Mesenchymal stem cell (in vitro differentiated cells and primary cell): ENCODE results near the gene DSCAM.

ENCODE experiments used
- DNase-seq: peaks from one replicate; pipeline ENCODE4 v3.0.0-alpha.2; 2013
- H2AFZ ChIP-seq: one replicate; pipeline ENCODE4 v1.6.1; 2013; ENCODE audit warnings: low read depth, mild to moderate bottlenecking, control low read depth, inconsistent platforms, low read length, moderate library complexity
- H2AK5ac ChIP-seq: 2 replicates; pipeline ENCODE4 v1.6.1; 2013; ENCODE audit warnings: low read length, moderate library complexity, mild to moderate bottlenecking, inconsistent platforms; ENCODE audit not compliant: severe bottlenecking
- H2BK120ac ChIP-seq: one replicate; pipeline ENCODE4 v1.6.1; 2013; ENCODE audit warnings: low read depth, mild to moderate bottlenecking, inconsistent platforms, low read length, moderate library complexity
- H2BK12ac ChIP-seq, 2 experiments: one replicate each; pipeline ENCODE4 v1.6.1; 2013; ENCODE audit warnings: inconsistent platforms in 2 of 2, low read length in 2 of 2, mild to moderate bottlenecking in 2 of 2, moderate library complexity in 2 of 2, control low read depth in 1 of 2
- H2BK15ac ChIP-seq: one replicate; pipeline ENCODE4 v1.6.1; 2013; ENCODE audit warnings: mild to moderate bottlenecking, low read depth, inconsistent platforms; ENCODE audit not compliant: poor library complexity, severe bottlenecking
- H2BK5ac ChIP-seq: 2 replicates; pipeline ENCODE4 v1.6.1; 2013; ENCODE audit warnings: low read depth, mild to moderate bottlenecking, low read length, control low read depth, inconsistent platforms; ENCODE audit not compliant: poor library complexity, severe bottlenecking
- H3K14ac ChIP-seq, 2 experiments: one replicate each; pipeline ENCODE4 v1.6.1; 2013; ENCODE audit warnings: inconsistent platforms in 2 of 2, low read length in 2 of 2, control low read depth in 1 of 2, mild to moderate bottlenecking in 1 of 2, moderate library complexity in 1 of 2
- H3K18ac ChIP-seq, 2 experiments: one replicate each; pipeline ENCODE4 v1.6.1; 2013; ENCODE audit warnings: inconsistent platforms in 2 of 2, low read length in 2 of 2, control low read depth in 1 of 2, low read depth in 1 of 2, mild to moderate bottlenecking in 1 of 2
- H3K23ac ChIP-seq, 2 experiments: one replicate each; pipeline ENCODE4 v1.6.1; 2013; ENCODE audit warnings: inconsistent platforms in 2 of 2, low read length in 2 of 2, mild to moderate bottlenecking in 2 of 2, moderate library complexity in 2 of 2, control low read depth in 1 of 2
- H3K27ac ChIP-seq: 2 replicates; pipeline ENCODE4 v1.5.1; 2013; ENCODE audit warnings: mild to moderate bottlenecking, moderate library complexity, low read length, control low read depth, inconsistent platforms; ENCODE audit not compliant: poor library complexity, severe bottlenecking
- H3K27me3 ChIP-seq, 2 experiments: 2 replicates each; pipeline versions ENCODE4 v1.6.1 to v1.7.0; 2013; ENCODE audit warnings: low read length in 2 of 2, mild to moderate bottlenecking in 2 of 2, moderate library complexity in 2 of 2, control low read depth in 1 of 2, inconsistent platforms in 1 of 2; ENCODE audit not compliant: control insufficient read depth in 1 of 2, insufficient read depth in 1 of 2
- H3K36me3 ChIP-seq, 2 experiments: 2 replicates each; pipeline versions ENCODE4 v1.6.1 to v1.7.0; 2013; ENCODE audit warnings: low read length in 2 of 2, control low read depth in 1 of 2, inconsistent platforms in 1 of 2, low read depth in 1 of 2, mild to moderate bottlenecking in 1 of 2; ENCODE audit not compliant: insufficient read depth in 2 of 2, control insufficient read depth in 1 of 2
- H3K4ac ChIP-seq, 2 experiments: one replicate each; pipeline ENCODE4 v1.6.1; 2013; ENCODE audit warnings: inconsistent platforms in 2 of 2, low read length in 2 of 2, mild to moderate bottlenecking in 2 of 2, moderate library complexity in 2 of 2, control low read depth in 1 of 2, low read depth in 1 of 2
- H3K4me1 ChIP-seq: 2 replicates; pipeline ENCODE4 v1.6.1; 2013; ENCODE audit warnings: low read depth, low read length, control low read depth; ENCODE audit not compliant: control insufficient read depth, insufficient read depth
- H3K4me2 ChIP-seq: 2 replicates; pipeline ENCODE4 v1.6.1; 2013; ENCODE audit warnings: low read length, mild to moderate bottlenecking, inconsistent platforms; ENCODE audit not compliant: poor library complexity, severe bottlenecking
- H3K4me3 ChIP-seq, 2 experiments: 2 replicates each; pipeline versions ENCODE4 v1.5.1 to v1.7.0; 2013; ENCODE audit warnings: low read length in 2 of 2, mild to moderate bottlenecking in 2 of 2, control low read depth in 1 of 2, low read depth in 1 of 2; ENCODE audit not compliant: insufficient read depth in 1 of 2
- H3K79me1 ChIP-seq: replicated peaks from 2 replicates; pipeline ENCODE4 v1.6.1; 2013; ENCODE audit warnings: mild to moderate bottlenecking, control low read depth, low read length, inconsistent platforms; ENCODE audit not compliant: poor library complexity, severe bottlenecking
- H3K9ac ChIP-seq: 2 replicates; pipeline ENCODE4 v1.7.0; 2013; ENCODE audit warnings: mild to moderate bottlenecking, low read length, moderate library complexity
- H3K9me3 ChIP-seq: 2 replicates; pipeline ENCODE4 v1.7.0; 2013; ENCODE audit warnings: mild to moderate bottlenecking, low read length; ENCODE audit not compliant: control insufficient read depth
- H4K8ac ChIP-seq: one replicate; pipeline ENCODE4 v1.6.1; 2013; ENCODE audit warnings: inconsistent platforms, mild to moderate bottlenecking, low read length, moderate library complexity
- H4K91ac ChIP-seq: one replicate; pipeline ENCODE4 v1.6.1; 2013; ENCODE audit warnings: mild to moderate bottlenecking, low read length, inconsistent platforms
- WGBS: methylation state at CpG from one replicate; pipeline ENCODE4 v1.1.7; 2013; ENCODE audit warnings: mixed read lengths; 5-methylcytosine and 5-hydroxymethylcytosine counted together

DSCAM gene

DNA sequence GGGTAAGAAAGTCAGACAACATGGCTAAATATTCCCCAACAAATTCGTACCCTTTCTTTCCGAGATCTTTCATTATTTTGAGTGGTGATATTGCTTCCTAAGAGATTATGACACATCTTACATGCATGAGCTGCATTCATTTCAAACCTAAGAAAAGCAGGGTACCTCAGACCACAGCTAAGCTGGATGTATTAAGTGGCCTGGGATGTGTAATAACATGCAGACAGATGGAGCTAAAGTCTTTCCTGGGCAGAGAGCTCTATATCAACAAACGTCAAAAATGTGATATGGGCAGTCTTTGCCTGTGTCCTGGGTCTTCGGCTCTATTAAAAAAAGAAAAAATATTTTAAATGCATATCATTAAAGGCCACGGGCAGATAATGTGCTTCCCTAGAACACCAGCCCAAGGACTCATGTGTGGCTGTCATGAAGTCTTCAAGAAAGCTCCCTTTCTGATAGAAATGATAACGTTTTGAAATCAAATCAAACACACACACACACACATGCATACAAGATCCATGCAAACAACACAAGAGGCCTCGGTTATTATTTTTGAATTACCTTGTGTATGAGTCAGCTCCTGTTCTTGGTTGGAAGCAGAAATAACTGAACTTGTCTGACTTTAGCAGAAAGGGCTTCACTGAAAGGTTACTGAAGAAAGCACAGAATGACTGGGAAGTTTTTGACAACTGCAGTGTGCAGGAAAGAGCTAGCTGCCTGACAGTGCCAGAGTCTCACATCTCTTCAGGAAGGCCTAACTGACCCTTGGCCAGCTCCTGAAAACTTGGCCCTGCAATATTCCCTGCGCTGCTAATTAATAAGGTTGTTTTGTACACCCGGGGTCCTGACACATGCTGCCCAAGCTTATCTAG lies 231.2 kb downstream of the DSCAM start:
- Histone ChIP-seq H3K18ac (no peak overlapping the region), H4K91ac (no peak overlapping the region), H4K8ac (no peak overlapping the region), H3K4me3 (no peak overlapping the region), H2BK15ac (no peak overlapping the region), H2BK120ac (no peak overlapping the region), H3K79me1 (no peaks in the 10 kb centered on the region), H3K23ac (no peak overlapping the region), H3K4ac (no peak overlapping the region), H3K36me3 (no peaks in the 10 kb centered on the region), H3K27me3 (no peaks in the 10 kb centered on the region), H3K9ac (no peak overlapping the region), H3K9me3 (peaks cover 19% of the 10 kb centered on the region), H3K14ac (no peak overlapping the region), H3K4me1 (no peaks in the 10 kb centered on the region), H3K4me2 (no peak overlapping the region), H2AK5ac (no peak overlapping the region), H2BK5ac (no peak overlapping the region), H3K27ac (no peak overlapping the region), H2AFZ (no peak overlapping the region), H2BK12ac (no peak overlapping the region)
- DNase-seq: no peak
- 60% methylated on average over 6 of the region's 9 CpGs for WGBS

DNA sequence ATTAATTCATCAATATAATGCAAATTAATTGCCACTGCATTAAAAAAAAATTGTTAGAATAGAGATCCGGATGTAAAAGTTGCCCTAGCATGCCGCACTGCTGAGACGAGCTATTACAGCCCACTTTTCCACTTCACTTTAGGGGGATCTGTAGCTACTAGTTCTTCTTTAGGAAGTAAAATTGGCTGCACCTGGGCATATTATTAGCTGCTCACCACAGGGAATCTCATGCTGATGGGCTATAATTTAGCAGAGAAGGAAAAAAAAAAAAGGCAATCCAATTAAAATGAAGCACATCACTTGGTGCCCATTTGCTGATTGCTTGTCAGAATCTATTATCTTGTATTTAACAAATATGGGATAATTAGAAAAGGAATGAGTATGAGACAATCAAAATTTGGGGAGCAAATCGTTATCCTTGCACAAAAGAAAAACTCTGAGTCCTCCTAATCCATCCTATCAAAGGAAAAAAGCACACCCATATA lies 233.4 kb downstream of the DSCAM start:
- Histone ChIP-seq H3K9me3 (peaks cover 21% of the 10 kb centered on the region), H3K4me3 (no peak overlapping the region), H3K4me1 (no peaks in the 10 kb centered on the region), H2BK12ac (no peak overlapping the region), H3K79me1 (no peaks in the 10 kb centered on the region), H2BK15ac (no peak overlapping the region), H3K4ac (no peak overlapping the region), H3K27ac (no peak overlapping the region), H3K14ac (no peak overlapping the region), H3K27me3 (no peaks in the 10 kb centered on the region), H2BK5ac (no peak overlapping the region), H2AK5ac (no peak overlapping the region), H4K8ac (no peak overlapping the region), H2AFZ (no peak overlapping the region), H3K23ac (no peak overlapping the region), H2BK120ac (no peak overlapping the region), H4K91ac (no peak overlapping the region), H3K36me3 (no peaks in the 10 kb centered on the region), H3K9ac (no peak overlapping the region), H3K4me2 (no peak overlapping the region), H3K18ac (no peak overlapping the region)
- 79% methylated on average over 3 of the region's 4 CpGs for WGBS
- DNase-seq: no peak

DNA sequence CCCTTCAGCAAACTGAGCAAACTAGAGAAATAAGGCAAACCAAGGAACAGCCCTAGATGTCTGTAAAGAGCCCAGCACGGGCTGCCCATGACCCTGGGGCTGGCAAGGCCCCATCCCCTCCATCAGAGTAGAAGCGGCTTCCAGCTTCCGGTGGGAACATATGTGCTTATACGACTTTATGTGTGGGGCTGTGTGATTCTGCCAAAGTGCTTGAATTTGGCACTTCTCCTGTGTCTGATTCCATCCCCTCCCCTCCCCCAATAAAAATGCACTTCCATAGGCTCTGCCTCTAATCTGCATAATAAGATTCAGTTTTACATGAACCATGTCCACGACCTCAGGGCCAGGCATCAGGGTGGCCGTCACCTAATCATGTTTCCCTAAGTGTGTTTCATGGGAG lies 236.6 kb downstream of the DSCAM start:
- Histone ChIP-seq H3K27ac (no peak overlapping the region), H2BK12ac (no peak overlapping the region), H2BK15ac (no peak overlapping the region), H3K9ac (no peak overlapping the region), H3K14ac (no peak overlapping the region), H3K79me1 (no peaks in the 10 kb centered on the region), H3K4me1 (no peaks in the 10 kb centered on the region), H4K8ac (no peak overlapping the region), H3K36me3 (no peaks in the 10 kb centered on the region), H2BK120ac (no peak overlapping the region), H3K23ac (no peak overlapping the region), H4K91ac (no peak overlapping the region), H3K4me3 (no peak overlapping the region), H3K9me3 (peaks cover 20% of the 10 kb centered on the region), H2BK5ac (no peak overlapping the region), H2AFZ (no peak overlapping the region), H3K4ac (no peak overlapping the region), H2AK5ac (no peak overlapping the region), H3K4me2 (no peak overlapping the region), H3K18ac (no peak overlapping the region), H3K27me3 (no peaks in the 10 kb centered on the region)
- WGBS: 76% methylated on average over 5 of the region's 6 CpGs
- no peak for DNase-seq

DNA sequence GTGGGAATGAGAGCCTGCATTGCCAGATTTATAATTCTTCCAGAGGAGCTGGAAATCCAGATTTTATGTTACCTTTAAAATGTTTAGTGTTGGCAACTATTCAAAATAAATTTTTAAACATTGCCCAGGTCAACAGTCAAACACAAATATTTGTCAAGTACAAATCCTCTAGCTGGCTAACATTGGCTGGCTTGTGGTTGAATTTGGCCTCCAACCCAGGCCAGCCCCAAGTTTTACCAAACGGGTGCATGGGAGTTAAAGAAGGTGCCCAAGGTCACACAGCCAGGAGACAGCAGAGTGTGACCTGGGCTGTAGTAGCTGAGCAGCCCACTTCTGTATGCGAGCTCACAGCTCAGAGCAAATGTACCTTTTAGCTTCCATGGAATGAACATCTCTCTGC lies 240.6 kb downstream of the DSCAM start:
- Histone ChIP-seq H2BK5ac (no peak overlapping the region), H4K8ac (no peak overlapping the region), H4K91ac (no peak overlapping the region), H2AK5ac (no peak overlapping the region), H3K27me3 (no peaks in the 10 kb centered on the region), H3K14ac (no peak overlapping the region), H3K79me1 (no peaks in the 10 kb centered on the region), H2BK120ac (no peak overlapping the region), H3K9ac (no peak overlapping the region), H3K4me1 (no peaks in the 10 kb centered on the region), H3K36me3 (no peaks in the 10 kb centered on the region), H3K18ac (no peak overlapping the region), H3K4me2 (no peak overlapping the region), H3K4me3 (no peak overlapping the region), H3K9me3 (peaks cover 34% of the 10 kb centered on the region), H3K27ac (no peak overlapping the region), H2BK15ac (no peak overlapping the region), H2BK12ac (no peak overlapping the region), H3K4ac (no peak overlapping the region), H2AFZ (no peak overlapping the region), H3K23ac (no peak overlapping the region)
- DNase-seq: no peak
- WGBS: 72% methylated on average over 2 of the region's 2 CpGs
